GM18520 (cell line): ENCODE results near the gene REXO1.
"Not testable (repeated sequence)": the region's sequence is repeated elsewhere in the genome, so short reads cannot be mapped to it uniquely, and the experiment has no call there.

Source experiments
- ATAC-seq: cut with Tn5 transposase; IDR thresholded peaks from one replicate; pipeline ENCODE4 v1.9.1; 2021; ENCODE audit not compliant: unreplicated experiment

Gene REXO1

DNA sequence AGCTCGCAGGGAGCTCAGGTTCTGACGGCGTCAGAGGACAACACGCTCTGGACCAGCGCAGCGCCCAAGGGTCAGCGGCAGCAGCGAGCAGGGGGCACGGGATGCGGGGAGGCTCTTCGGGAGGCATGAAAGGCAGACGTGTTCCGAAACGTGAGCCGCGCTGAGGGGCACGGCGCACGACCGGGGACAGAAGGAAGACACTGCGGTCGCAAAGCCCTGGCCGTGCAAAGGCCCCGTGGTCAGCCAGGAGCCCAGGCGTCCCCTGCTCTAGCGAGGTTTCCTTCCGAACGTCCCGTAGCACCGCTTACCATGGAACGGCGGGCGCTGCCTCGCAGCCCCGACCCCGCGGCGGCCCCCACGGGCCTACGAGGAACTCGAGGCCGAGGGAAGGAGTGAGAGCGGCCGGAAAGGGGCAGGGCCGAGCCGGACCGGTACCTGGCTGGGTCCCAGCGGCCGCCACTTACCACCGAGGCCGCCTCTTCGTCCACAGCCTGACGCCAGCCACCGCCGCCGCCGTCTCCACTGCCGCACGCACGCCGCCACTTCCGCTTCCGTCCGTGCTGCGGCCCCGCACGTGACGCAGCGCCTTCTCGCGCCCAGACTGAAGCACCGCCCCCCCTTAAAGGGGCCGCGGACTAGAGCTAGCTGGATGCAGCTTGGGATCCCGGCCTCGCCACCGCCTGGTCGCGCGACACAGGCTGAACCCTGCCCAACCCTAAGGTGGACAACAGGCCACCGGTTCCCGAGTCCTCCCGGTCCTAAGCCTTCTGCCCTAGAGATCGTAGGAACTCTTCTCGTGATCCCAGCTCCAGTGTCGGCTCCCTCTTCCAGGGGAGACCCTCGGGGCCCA lies 27.6 kb upstream of the REXO1 start:
- ATAC-seq: peak; percentile 84

DNA sequence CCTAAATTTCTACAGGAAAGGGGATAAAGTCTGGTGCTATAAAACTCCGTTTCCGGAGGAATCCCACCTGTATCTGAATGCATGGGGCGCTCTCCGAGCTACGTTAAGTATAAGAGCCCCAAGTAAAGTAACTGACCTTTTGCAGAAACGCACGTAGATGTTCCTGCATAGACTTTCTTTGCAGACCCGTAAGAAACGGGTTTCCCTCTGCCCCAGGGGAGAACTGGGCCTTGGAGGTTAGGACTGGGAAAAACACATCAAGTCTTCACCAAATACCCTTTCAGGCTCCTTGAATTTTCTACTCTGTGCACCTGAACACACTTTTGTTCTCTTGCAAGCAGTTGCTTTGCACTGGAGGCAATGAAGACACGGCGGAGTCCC lies 27.0 kb upstream of the REXO1 start:
- ATAC-seq: not testable (repeated sequence)

DNA sequence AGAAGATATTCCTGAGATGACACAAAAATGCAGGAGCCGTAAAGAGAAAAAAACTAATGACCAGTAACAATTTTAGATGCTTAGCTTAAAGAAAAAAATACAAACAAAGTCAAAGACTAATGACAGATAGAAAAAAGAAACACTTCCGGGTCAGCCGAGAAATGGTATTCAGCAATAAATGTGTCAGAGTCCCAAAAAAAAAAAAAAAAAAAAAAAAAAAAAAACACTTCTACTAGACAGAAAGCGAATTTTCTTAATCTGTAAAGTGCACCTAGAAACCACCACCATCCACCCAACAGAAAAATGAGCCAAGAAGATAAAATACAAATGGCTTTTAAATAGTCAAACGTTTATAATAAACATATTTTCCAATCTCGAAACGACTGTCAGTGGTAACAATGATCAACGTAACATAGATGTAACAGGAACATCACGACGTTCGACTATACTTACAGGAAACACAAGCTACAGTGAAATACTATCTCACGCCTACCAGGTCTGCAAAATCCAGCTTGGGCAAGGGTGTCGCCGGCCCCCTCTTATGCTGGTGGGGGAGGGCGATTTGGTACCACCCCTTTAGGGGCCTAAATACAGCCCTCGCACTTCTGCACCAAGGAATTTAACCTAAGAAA lies 26.4 kb upstream of the REXO1 start:
- no peak for ATAC-seq

DNA sequence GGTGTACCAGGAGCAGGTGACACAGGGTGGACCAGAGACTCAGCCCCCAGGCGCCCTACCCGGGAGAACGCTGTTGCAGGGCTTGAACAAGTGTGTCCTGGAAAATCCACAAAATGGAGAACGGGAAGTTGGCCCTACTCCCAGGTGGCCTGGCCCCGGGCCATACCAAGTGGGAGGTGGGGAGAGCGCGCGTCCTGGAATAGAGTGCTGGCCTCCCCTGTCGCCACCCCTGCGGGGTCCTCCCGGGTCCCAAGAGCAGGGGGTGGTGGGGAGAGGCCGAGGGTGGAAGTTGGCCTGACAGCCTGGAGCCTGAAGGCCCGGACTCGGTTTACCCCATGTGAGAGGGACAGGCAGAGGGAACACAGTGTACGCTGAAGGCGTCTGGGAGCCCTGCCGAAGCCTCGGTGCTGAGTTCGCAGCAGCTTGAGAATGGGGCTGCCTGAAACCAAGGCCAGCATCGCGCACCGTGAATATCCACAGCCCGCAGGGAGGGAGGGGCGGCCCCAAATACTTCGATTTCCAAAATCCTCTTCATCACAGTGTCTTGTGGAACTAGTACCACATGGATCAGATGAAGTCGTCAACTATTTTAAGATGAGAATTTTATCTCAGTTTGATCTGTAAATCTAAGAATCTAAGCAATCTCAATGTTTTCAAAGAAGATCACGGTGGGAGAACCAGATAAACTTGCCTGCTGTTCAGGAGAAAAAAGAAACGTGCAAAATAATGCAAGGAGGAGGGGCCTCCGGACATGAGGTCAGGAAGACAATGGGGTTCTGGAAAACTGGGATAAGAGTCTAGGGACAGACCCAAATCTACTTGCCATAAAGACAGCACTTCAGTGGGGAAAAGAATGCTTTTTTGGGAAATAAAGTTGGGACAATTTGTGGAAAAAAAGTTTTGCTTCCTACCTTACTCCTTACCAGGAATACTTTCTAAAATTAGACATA lies 25.5 kb upstream of the REXO1 start:
- no peak for ATAC-seq

DNA sequence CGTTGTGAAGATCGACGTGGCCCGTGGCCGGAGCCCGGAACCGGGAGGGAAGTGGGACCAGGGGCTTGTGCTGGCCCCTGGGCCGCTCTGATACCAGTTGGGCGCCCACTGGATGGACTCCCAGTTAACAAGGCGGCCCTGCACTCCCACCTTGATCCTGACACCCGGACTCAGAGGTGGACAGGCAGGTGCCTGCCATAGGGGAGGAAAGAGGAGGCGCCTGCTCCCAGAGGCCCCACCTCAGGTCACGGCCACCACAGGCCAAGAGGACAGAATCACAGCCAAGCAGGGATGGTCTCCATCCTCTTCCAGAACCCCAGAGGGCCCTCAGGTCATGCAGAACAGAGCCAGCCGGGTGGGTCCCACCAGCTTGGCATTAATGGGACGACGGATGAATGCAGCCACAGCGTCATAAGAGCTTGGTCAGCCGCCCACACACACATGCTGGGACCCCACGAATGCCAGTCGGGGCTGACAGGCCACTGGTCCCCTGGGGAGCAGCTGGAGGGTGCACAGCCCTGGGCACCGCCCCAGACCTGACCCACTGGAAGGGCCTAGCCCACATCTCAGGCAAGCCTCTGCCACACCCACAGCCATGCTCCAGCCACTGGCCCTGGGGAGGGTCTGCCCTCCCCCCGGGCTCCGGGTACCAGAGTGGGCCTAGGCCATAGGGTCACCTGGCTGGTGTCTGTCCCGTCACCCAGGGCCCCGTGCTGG lies 24.7 kb upstream of the REXO1 start:
- ATAC-seq: no peak

DNA sequence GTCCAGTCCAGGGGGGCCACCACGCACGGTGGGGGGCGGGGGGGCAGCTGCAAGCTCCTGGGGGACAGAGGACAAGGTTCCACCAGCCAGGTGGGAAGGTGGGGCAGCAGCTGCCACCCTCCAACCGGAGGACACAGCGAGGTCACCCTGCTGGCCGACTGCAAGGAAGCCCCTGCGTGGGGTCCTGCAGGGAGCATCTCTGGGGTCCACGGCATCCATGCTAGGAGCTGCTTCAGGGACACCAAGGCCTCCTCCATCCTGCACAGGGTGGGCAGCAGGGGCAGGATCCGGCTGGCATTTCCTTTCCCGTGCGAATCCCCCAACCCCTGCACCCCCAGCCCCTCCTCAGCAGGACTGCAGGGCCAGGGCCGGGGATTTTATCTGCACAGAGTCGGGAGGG lies 23.3 kb upstream of the REXO1 start:
- no peak for ATAC-seq

DNA sequence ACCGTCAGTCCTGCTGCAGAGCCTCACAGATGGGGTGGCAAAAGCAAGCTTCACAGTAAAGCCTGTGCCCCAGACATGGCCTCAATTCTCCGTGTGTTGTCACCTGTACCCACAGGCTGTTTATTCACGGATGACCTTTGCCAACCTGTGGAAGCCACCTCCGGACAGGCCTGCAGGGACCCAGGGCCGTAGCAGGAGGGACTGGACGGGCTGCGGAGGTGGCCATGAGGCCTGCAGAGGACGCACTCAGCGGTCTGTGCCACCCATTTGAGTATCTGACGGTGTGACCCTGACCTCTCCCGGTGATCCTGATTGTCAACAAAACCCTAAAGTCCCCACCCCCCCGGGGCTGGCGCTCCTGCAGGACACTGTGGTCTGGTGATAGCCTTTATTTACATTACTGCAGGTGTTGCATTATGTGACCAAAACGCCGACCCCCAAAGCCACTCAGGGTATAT lies 22.9 kb upstream of the REXO1 start:
- ATAC-seq: no peak

DNA sequence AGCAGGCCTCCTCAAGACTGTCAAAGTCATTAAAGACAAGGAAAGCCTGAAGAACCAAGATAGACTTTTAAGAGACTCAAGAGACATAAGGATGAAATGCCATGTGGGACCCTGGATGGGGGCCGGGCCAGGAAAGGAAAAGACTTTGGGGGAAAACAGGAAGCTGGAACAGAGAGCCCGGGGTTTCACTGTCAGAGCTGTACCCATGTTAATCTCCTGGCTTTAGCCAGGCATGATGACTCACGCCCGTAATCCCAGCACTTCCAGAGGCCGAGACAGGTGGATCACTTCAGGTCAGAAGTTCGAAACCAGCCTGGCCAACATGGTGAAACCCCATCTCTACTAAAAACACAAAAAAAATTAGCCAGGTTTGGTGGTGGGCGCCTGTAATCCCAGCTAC lies 20.7 kb upstream of the REXO1 start:
- ATAC-seq: no peak

DNA sequence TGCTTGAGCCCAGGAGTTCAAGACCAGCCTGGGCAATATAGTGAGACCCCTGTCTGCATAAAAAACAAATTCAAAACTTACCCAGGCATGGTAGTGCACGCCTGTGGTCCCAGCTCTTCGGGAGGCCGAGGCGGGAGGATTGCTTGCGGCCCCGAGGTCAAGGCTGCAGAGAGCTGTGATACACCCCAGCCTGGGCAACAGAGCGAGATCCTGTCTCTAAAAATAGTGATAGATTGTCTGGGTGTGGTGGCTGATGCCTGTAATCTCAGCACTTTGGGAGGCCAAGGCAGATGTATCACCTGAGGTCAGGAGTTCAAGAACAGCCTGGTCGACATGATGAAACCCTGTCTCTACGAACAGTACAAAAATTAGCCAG lies 19.1 kb upstream of the REXO1 start:
- ATAC-seq: no peak

DNA sequence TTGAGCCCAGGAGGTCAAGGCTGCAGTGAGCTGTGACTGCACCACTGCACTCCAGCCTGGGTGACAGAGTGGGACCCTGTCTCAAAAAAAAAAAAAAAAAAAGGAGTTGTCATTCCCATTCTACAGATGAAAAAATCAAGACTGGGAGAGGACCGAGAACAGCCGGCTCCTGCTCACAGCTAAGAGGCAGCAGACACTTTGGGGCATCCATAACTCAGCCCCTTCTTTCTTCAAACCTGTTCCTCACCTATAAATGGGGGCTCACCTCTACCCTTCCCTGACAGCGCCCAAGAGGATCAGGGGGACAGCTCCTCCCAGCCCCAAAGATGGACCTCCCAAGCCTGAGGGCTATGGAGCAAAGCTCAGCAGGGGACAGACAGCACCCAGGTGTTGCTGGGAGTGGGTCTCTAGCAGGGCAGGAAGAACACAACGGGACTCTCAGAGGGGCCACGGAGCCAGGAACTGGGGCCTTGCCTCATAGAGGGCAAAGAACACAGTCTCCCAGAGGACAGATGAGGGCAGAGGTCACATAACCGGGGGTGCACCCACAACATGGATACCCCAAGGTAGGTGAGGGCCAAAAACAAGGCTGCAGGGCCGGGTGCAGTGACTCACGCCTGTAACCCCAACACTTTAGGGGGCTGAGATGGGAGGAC lies 18.5 kb upstream of the REXO1 start:
- ATAC-seq: no peak

DNA sequence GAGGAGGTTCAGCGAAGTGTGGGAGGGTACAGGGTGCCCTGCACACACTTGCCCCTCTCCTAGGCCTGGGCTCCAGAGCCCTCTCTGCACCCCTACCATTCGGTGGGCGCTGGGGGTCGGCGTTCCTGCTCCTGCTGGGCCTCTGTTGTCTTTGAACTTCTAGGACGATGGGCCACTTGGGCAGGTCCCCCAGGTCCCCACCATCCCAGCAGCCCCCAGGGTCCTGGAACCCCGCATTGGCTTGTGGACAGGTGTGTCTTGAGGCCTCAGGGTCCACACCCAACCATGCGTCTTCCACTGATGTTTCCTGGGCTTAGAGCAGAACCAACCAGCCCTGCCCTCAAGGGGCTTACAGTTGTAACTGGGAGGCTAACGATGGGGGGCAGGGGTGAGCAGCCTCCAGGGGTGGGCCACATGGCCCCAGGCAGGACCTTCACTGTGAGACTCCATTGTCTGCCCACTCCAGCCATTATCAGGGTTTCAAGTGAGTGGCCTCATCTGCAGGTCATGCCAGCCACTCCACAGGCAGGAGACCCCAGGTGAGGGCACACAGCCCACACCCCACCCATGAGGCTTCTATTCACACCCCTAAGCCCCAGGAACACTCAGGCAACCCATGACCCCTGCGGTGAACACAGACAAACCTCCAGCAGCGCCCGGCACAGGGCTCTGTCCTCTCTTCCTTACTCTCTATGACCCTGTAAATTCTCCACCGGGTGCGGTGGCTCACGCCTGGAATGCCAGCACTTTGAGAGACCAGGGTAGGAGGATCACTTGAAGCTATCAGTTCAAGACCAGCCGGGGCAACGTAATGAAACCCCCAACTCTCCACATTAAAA lies 17.1 kb upstream of the REXO1 start:
- no peak for ATAC-seq

DNA sequence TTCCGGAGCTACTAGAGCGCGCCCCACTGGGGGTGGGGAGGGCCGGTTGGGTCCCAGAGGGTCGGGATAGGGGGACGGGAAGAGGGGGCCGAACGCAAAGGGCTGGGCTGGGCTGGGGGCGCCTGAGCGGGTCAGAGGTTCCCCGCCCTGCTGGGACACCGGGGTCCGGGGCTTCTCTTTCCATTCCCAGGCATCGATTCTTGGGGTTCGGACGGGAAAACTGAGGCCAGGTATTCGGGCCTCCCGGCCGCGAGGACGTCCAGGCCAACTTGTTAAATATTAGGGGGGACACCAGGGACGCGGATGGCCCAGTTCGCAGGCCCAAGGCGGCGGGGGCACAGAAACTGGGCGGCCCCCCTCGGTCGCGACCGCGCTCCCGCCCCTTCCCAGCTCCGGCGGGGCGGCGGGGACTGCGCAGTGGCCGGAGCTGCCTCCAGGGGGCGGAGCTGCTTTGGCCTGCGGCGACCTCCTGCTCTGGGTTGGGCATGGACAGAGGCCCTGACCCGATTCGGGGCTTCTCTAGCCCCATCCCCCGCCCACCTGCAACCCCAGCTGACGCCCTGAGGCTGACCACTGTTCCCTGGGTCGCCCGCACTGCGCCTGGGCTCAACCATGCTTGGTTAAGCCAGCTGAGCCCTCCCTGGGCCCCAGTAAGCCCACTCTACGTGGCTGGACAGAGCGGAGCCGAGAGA lies 16.3 kb upstream of the REXO1 start:
- peak; percentile 24 for ATAC-seq

DNA sequence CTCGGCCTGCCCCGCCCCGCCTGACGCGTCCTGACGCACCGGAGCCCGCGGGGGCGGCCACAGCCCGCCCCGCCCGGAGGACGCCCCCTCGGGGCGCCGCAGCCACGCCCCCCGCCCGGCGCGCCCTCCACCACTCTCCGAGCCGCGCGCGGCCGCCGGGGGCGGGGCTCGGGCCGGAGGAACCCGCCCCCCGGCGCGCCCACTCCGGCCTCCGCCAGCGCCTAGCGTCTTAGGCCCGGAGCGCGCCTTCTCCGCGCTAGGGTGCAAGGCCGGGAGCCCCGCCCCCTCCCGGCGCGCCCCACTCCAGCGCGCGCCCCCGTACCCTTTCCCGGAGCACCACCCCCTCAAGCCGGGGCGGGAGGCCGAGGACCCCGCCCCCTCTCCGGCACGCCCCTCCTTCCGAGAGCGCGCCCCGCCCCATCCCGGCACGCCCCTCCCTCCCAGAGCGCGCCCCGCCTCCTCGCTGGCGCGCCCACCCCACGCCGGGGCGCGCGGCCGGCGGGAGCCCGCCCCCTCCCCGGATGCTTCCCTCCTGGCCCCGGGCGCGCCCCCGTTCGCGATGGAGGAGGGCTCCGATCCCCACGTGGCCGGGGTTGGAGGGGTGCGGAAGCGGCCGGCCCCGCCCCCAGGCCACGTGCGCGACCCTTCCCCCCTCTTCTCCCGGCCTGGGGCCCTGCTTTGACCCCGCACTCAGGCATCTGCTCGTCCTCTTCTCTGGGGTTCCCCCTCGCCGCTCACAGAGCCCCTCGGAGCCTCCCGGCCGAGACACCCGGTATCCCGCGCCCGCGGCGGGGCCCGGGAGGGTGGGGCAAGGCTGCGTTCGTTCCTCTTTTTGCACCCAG lies 15.6 kb upstream of the REXO1 start:
- peak; percentile 58 for ATAC-seq

DNA sequence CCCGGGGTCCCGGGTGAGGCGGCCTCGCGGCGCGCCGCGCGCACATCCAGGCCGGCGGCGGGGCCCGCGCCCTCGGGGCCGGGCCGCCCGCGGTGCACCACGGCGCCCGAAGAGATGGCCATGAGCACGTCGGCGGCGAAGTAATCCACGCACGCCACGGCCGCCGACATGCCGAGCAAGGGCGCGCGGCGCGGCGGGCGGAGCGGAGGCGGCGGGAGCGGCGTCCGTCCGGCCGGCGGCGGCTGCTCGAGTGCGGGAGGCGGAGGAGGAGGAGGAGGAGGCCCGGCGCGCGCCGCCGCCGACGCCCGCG lies 15.0 kb upstream of the REXO1 start, which contains the start of gene KLF16:
KLF16 (minus strand) TSS at position 252 of the 310 bp plus-strand sequence; CDS start at position 170, 82 bp downstream.
- no peak for ATAC-seq

DNA sequence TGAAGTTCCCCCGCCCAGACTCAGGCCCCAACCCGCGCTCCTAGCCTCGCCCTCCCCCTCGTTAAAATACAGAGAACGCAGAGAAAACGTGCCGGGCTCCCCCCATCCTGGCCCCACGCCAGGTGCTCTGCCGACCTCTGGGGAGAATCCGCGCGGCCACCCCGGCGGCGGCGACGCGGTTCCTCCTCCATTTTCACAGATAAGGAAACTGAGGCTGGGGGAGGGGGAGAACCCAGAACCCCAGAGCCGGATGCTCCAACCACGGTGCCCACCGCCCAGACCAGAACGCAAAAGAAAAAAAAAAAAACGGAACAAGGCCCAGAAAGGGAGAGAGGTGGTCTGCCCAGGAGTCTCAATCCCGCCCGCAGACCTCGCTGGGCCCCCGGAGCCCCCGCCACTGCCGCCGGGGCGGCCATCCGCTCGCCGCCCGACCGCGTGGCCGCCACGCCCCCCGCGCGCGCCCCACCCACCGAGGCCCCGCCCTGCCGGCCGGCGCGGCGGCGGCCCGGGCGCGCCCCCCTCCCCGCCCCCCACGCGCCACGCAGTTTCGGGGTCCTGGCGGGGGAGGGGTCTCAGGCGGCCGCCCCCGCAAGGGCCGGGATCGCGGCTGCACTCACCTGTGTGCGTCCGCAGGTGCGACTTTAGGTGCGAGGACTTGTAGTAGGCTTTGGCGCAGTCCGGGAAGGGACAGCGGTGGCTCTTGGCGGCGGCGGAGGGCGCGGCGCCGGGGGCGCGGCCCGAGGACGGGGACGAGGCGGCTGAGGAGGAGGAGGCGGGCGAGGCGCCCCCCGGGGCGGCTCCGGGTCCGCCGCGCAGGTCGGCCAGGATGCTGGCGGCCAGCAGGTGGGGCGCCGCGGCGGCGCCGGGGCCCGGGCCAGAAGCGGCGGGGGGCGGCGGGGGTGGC lies 14.4 kb upstream of the REXO1 start:
- ATAC-seq: no peak

DNA sequence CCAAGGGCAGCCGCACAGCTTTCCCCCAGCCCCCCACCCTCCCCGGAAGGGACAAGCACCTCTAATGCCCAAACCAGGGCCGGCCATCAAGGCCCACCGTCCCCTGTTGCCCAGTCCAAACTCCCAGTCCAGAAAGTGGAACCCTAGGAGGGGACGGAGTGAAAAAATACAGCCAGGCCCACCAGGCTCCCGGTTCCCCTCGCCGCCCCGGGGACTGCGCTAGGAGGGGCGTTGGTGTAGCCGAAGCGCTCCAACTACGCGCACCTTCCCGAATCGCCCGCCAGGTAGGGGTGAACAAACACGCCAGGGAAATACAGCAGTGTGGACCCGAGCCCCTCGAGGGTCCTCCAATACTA lies 13.8 kb upstream of the REXO1 start:
- no peak for ATAC-seq

DNA sequence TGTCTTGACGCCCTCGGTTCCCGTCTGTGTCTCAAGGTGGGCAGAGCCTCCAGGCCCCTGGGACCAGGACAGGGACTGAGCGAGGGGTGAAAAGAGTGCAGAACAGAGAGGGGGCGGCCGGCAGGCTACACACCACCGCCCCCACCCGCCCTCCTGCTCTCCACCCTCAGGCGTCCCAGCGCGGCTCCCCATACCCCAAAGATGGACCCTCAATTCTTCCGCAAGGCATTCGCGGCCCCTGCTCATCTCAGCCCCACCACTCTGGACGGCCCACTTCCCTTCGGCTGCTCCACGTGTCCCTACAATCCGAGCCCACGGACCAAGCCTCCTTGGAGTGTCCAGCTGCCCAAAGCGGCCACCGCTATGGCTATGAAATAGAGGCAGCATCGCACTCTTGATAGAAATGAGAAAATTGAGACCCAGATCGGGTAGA lies 13.3 kb upstream of the REXO1 start:
- ATAC-seq: no peak
